SK-N-SH (cell line): Measurements from ENCODE around the gene MAP1LC3B. TPM values are rescaled to one million over a fixed set of nuclear protein-coding genes. Genes with fewer than 3 reads are reported as not detected.

Experiments used
- CTCF ChIA-PET: fragments of 300-600, 350-600 bp; formaldehyde crosslinking; extraction: SDS; loops from one replicate; lab custom pipeline; 2021; lab: Yijun Ruan, JAX
- POLR2A ChIA-PET: fragments of 350-600 bp; sonication (Branson Sonifier 250); formaldehyde crosslinking; extraction: SDS; loops from one replicate; lab custom pipeline; 2020; ENCODE audit warnings: antibody characterized with exemption, inconsistent platforms; lab: Yijun Ruan, JAX
- DNase-seq: peaks from one replicate; pipeline ENCODE4 v3.0.0; 2012
- H2AFZ ChIP-seq: fragments of 200-600 bp; sonication (generic); 2 replicates; pipeline ENCODE4 v1.8.1; 2016; ENCODE audit warnings: antibody characterized with exemption, mild to moderate bottlenecking, low read depth
- H3F3A ChIP-seq: fragments of 200-600 bp; sonication (generic); replicated peaks from 2 replicates; pipeline ENCODE3; 2016; ENCODE audit warnings: antibody characterized with exemption, mild to moderate bottlenecking; ENCODE audit not compliant: insufficient read depth
- H3K27ac ChIP-seq, 2 experiments: fragments of 200-500 bp in 1 of 2; fragments of 200-600 bp in 1 of 2; sonication (Bioruptor generic) in 1 of 2; sonication (generic), shearing (Covaris generic) in 1 of 2; 2 replicates each; pipeline versions ENCODE4 v1.5.1 to v1.6.1; 2014 to 2016; ENCODE audit warnings: low read depth in 2 of 2, inconsistent platforms in 1 of 2, low read length in 1 of 2, mild to moderate bottlenecking in 1 of 2, mixed read lengths in 1 of 2
- H3K27me3 ChIP-seq: fragments of 200-600 bp; sonication (generic), shearing (Covaris generic); 2 replicates; pipeline ENCODE4 v1.6.1; 2016; ENCODE audit warnings: mixed run types; ENCODE audit not compliant: insufficient read depth
- H3K36me3 ChIP-seq, 2 experiments: fragments of 200-500 bp in 1 of 2; fragments of 200-600 bp in 1 of 2; sonication (Bioruptor generic) in 1 of 2; sonication (generic) in 1 of 2; replicated peaks in 1 of 2; 2 replicates each; pipeline versions ENCODE3 to v1.5.1; 2014 to 2016; ENCODE audit warnings: low read length in 1 of 2, mild to moderate bottlenecking in 1 of 2; ENCODE audit not compliant: insufficient read depth in 2 of 2, control insufficient read depth in 1 of 2
- H3K4me1 ChIP-seq, 2 experiments: fragments of 200-500 bp in 1 of 2; fragments of 200-600 bp in 1 of 2; sonication (Bioruptor generic) in 1 of 2; sonication (generic), shearing (Covaris generic) in 1 of 2; 2 replicates each; pipeline versions ENCODE4 v1.5.1 to v1.6.1; 2014 to 2016; ENCODE audit warnings: low read depth in 1 of 2, low read length in 1 of 2, mixed run types in 1 of 2; ENCODE audit not compliant: insufficient read depth in 2 of 2, control insufficient read depth in 1 of 2
- H3K4me2 ChIP-seq: fragments of 200-600 bp; sonication (generic), shearing (Covaris generic); 2 replicates; pipeline ENCODE4 v1.6.1; 2017; ENCODE audit warnings: mixed run types
- H3K4me3 ChIP-seq, 2 experiments: fragments of 200-500 bp in 1 of 2; fragments of 200-600 bp in 1 of 2; sonication (Bioruptor generic) in 1 of 2; sonication (generic), shearing (Covaris generic) in 1 of 2; 2 replicates each; pipeline versions ENCODE4 v1.5.1 to v1.8.1; 2014 to 2016; ENCODE audit warnings: low read depth in 2 of 2, inconsistent platforms in 1 of 2, low read length in 1 of 2, mild to moderate bottlenecking in 1 of 2, mixed read lengths in 1 of 2, moderate library complexity in 1 of 2
- H3K79me2 ChIP-seq: fragments of 200-600 bp; sonication (generic); 2 replicates; pipeline ENCODE4 v1.8.1; 2017; ENCODE audit warnings: mild to moderate bottlenecking; ENCODE audit not compliant: insufficient read depth
- H3K9ac ChIP-seq: fragments of 200-600 bp; sonication (generic); 2 replicates; pipeline ENCODE4 v1.6.1; 2017; ENCODE audit warnings: mixed run types
- H3K9me2 ChIP-seq: fragments of 200-600 bp; sonication (generic); 2 replicates; pipeline ENCODE4 v1.6.1; 2017; ENCODE audit warnings: mixed run types
- H3K9me3 ChIP-seq: fragments of 200-600 bp; sonication (generic); 2 replicates; pipeline ENCODE4 v1.6.1; 2017; ENCODE audit warnings: mixed run types, mild to moderate bottlenecking, moderate library complexity
- H4K20me1 ChIP-seq: fragments of 200-600 bp; sonication (generic); 2 replicates; pipeline ENCODE4 v1.6.1; 2017; ENCODE audit warnings: mild to moderate bottlenecking, mixed run types; ENCODE audit not compliant: insufficient read depth
- CHD2 ChIP-seq: fragments of 150-350 bp; IDR thresholded peaks from 2 replicates; pipeline ENCODE4 v1.6.1; 2018; ENCODE audit warnings: low read length; ENCODE audit not compliant: partially characterized antibody
- CTCF ChIP-seq: fragments of 200-600 bp; sonication (generic); IDR thresholded peaks from 2 replicates; pipeline ENCODE4 v1.6.1; 2017; ENCODE audit warnings: antibody characterized with exemption, mild to moderate bottlenecking, moderate library complexity
- EP300 ChIP-seq, 2 experiments: IDR thresholded peaks; 2 replicates each; pipeline versions ENCODE4 v1.4.0 to v1.6.1; 2012; ENCODE audit warnings: borderline replicate concordance in 1 of 2, low read depth in 1 of 2, low read length in 1 of 2
- EZH2phosphoT487 ChIP-seq: fragments of 200-600 bp; sonication (generic); IDR thresholded peaks from 2 replicates; pipeline ENCODE4 v1.6.1; 2017; ENCODE audit warnings: low read depth, mixed run types, mild to moderate bottlenecking, antibody characterized with exemption, moderate library complexity, borderline replicate concordance
- FOSL2 ChIP-seq: IDR thresholded peaks from 2 replicates; pipeline ENCODE4 v1.4.0; 2012; ENCODE audit warnings: low read depth, mild to moderate bottlenecking, moderate library complexity, borderline replicate concordance
- FOXJ3 ChIP-seq: sonication (generic); formaldehyde crosslinking; IDR thresholded peaks from 2 replicates; pipeline ENCODE4 v1.5.1; 2020; ENCODE audit warnings: mild to moderate bottlenecking, missing genetic modification reagents
- FOXM1 ChIP-seq: IDR thresholded peaks from 2 replicates; pipeline ENCODE4 v1.4.0; 2012; ENCODE audit warnings: low read depth, mild to moderate bottlenecking
- GABPA ChIP-seq: IDR thresholded peaks from 2 replicates; pipeline ENCODE4 v1.4.0; 2012; ENCODE audit warnings: low read depth, mild to moderate bottlenecking
- IRF3 ChIP-seq: fragments of 150-350 bp; IDR thresholded peaks from 2 replicates; pipeline ENCODE4 v1.6.1; 2016; ENCODE audit warnings: mild to moderate bottlenecking, low read depth, low read length
- MAX ChIP-seq: IDR thresholded peaks from 2 replicates; pipeline ENCODE4 v1.4.0; 2012; ENCODE audit warnings: low read depth
- MEF2A ChIP-seq: IDR thresholded peaks from 2 replicates; pipeline ENCODE4 v1.4.0; 2012; ENCODE audit warnings: low read depth, borderline replicate concordance
- POLR2AphosphoS5 ChIP-seq: IDR thresholded peaks from 2 replicates; pipeline ENCODE4 v1.6.1; 2012; ENCODE audit warnings: low read depth, low read length
- RCOR1 ChIP-seq: fragments of 150-350 bp; IDR thresholded peaks from 2 replicates; pipeline ENCODE4 v1.6.1; 2017; ENCODE audit warnings: antibody characterized with exemption, low read length
- RFX5 ChIP-seq: IDR thresholded peaks from 2 replicates; pipeline ENCODE4 v1.6.1; 2012; ENCODE audit warnings: mild to moderate bottlenecking, improper control_type of control experiment, low read length
- RXRA ChIP-seq: IDR thresholded peaks from 2 replicates; pipeline ENCODE4 v1.4.0; 2012; ENCODE audit warnings: low read depth, mild to moderate bottlenecking, borderline replicate concordance
- SIN3A ChIP-seq: IDR thresholded peaks from 2 replicates; pipeline ENCODE4 v1.6.1; 2012; ENCODE audit warnings: low read depth, mild to moderate bottlenecking, low read length, moderate library complexity, borderline replicate concordance
- SMC3 ChIP-seq: IDR thresholded peaks from 2 replicates; pipeline ENCODE4 v1.6.1; 2012; ENCODE audit warnings: low read depth, low read length, improper control_type of control experiment
- TCF12 ChIP-seq: IDR thresholded peaks from 2 replicates; pipeline ENCODE4 v1.4.0; 2012
- TEAD4 ChIP-seq: IDR thresholded peaks from 2 replicates; pipeline ENCODE4 v1.4.0; 2012; ENCODE audit warnings: mild to moderate bottlenecking, borderline replicate concordance; ENCODE audit not compliant: insufficient read depth
- USF1 ChIP-seq: IDR thresholded peaks from 2 replicates; pipeline ENCODE4 v1.4.0; 2012; ENCODE audit warnings: low read depth, borderline replicate concordance
- USF2 ChIP-seq: fragments of 150-350 bp; IDR thresholded peaks from 2 replicates; pipeline ENCODE4 v1.6.1; 2017; ENCODE audit warnings: antibody characterized with exemption, low read length, low read depth, borderline replicate concordance
- YY1 ChIP-seq: IDR thresholded peaks from 2 replicates; pipeline ENCODE4 v1.4.0; 2012; ENCODE audit warnings: low read depth, mild to moderate bottlenecking
- WGBS: methylation state at CpG from one replicate; pipeline ENCODE4 v1.1.6; 2017; ENCODE audit warnings: low lambda C conversion rate; 5-methylcytosine and 5-hydroxymethylcytosine counted together
- polyA plus RNA-seq, 3 experiments: library from polyadenylated mRNA; depleted of rRNA; stranded (reverse); fragments of >200 nt; gene quantifications; 2 replicates each; pipeline ENCODE4 v1.2.3, GENCODE V29; 2012

Gene MAP1LC3B
- polyA plus RNA-seq, 1 of the 3 experiments (the other 2 are of a cell fraction), result 33.7 TPM

GRCh38 chr16:87352818-87353217 is 39.3 kb upstream of the MAP1LC3B start:
- POLR2A ChIA-PET, result no interaction called here
- Histone ChIP-seq H3K4me1 (peaks cover 0 to 30% of the 10 kb centered on the region in 2 experiments; a peak in 3 of 4 replicates), H3K9me2 (no peaks in the 10 kb centered on the region), H3K27ac (no peak overlapping the region; a peak in 1 of 4 replicates), H3K4me2 (no peak overlapping the region), H3K79me2 (peaks cover 14% of the 10 kb centered on the region; the same call in 1 of the 2 replicates), H3K9ac (no peak overlapping the region), H3K36me3 (peaks cover 6 to 9% of the 10 kb centered on the region in 2 experiments), H3K27me3 (no peaks in the 10 kb centered on the region), H3F3A (peaks cover 3% of the 10 kb centered on the region), H3K4me3 (no peak overlapping the region), H2AFZ (no peak overlapping the region), H4K20me1 (no peaks in the 10 kb centered on the region), H3K9me3 (no peaks in the 10 kb centered on the region)
- no peak for DNase-seq
- CTCF ChIA-PET, result no interaction called here
- TF ChIP-seq EP300 (IDR thresholded peaks at IDR 0.05; ENCODE audit: borderline replicate concordance in 1 of 2, low read depth in 1 of 2, low read length in 1 of 2), result no peak
- no peak for TF ChIP-seq POLR2AphosphoS5
- TF ChIP-seq FOXM1, result no peak
- TF ChIP-seq FOSL2, result no peak
- TF ChIP-seq IRF3, result no peak
- 92% methylated on average over 15 of the region's 15 CpGs for WGBS

GRCh38 chr16:87353613-87354012 is 38.5 kb upstream of the MAP1LC3B start:
- TF ChIP-seq USF2, result no peak
- no peak for TF ChIP-seq CTCF
- no peak for TF ChIP-seq TCF12
- TF ChIP-seq CHD2, result no peak
- no peak for TF ChIP-seq IRF3
- no peak for TF ChIP-seq SMC3
- no peak for TF ChIP-seq YY1
- TF ChIP-seq GABPA, result no peak
- TF ChIP-seq RFX5, result no peak
- no peak for TF ChIP-seq MEF2A
- TF ChIP-seq MAX, result no peak
- TF ChIP-seq SIN3A, result no peak
- TF ChIP-seq EP300 (IDR thresholded peaks at IDR 0.05; ENCODE audit: borderline replicate concordance in 1 of 2, low read depth in 1 of 2, low read length in 1 of 2), result no peak
- TF ChIP-seq RCOR1, result no peak
- TF ChIP-seq USF1, result no peak
- TF ChIP-seq FOSL2, result no peak
- no peak for TF ChIP-seq FOXJ3 (CRISPR knock-in tag)
- no peak for TF ChIP-seq TEAD4
- no peak for TF ChIP-seq RXRA
- TF ChIP-seq EZH2phosphoT487, result no peak
- H4K20me1 ChIP-seq, result no peaks in the 10 kb centered on the region
- DNase-seq, result no peak
- peaks cover 3% of the 10 kb centered on the region for H3F3A ChIP-seq
- peaks cover 14% of the 10 kb centered on the region; the same call in 1 of the 2 replicates for H3K79me2 ChIP-seq
- no peak overlapping the region for H2AFZ ChIP-seq
- no peak overlapping the region for H3K27ac ChIP-seq
- ChIA-PET POLR2A (no interaction called here), CTCF (no interaction called here)
- H3K27me3 ChIP-seq, result no peaks in the 10 kb centered on the region
- H3K9me2 ChIP-seq, result no peaks in the 10 kb centered on the region
- H3K9me3 ChIP-seq, result no peaks in the 10 kb centered on the region
- H3K4me3 ChIP-seq, result no peak overlapping the region
- H3K4me1 ChIP-seq, result peaks cover 0 to 30% of the 10 kb centered on the region in 2 experiments; a peak in 3 of 4 replicates
- H3K36me3 ChIP-seq, result peaks cover 9 to 12% of the 10 kb centered on the region in 2 experiments
- no peak overlapping the region for H3K9ac ChIP-seq
- H3K4me2 ChIP-seq, result no peak overlapping the region
- 94% methylated on average over 10 of the region's 17 CpGs for WGBS
